H9 (cell line): ENCODE measurements around the gene CLDN12. TPM values are rescaled to one million over a fixed set of nuclear protein-coding genes. Genes with fewer than 3 reads are reported as not detected.

Source experiments
- DNase-seq: peaks from one replicate; pipeline ENCODE4 v3.0.0-alpha.2; 2017
- H2AFZ ChIP-seq: one replicate; pipeline ENCODE4 v1.6.1; 2013; ENCODE audit warnings: mild to moderate bottlenecking, low read length, control low read depth, moderate library complexity
- H2AK5ac ChIP-seq: 2 replicates; pipeline ENCODE4 v1.6.1; 2013; ENCODE audit warnings: low read length, control low read depth, mixed read lengths; ENCODE audit not compliant: insufficient read length
- H2BK120ac ChIP-seq: one replicate; pipeline ENCODE4 v1.6.1; 2013; ENCODE audit warnings: low read depth, mild to moderate bottlenecking, low read length, control low read depth, inconsistent platforms; ENCODE audit not compliant: poor library complexity, severe bottlenecking
- H2BK12ac ChIP-seq: 2 replicates; pipeline ENCODE4 v1.6.1; 2013; ENCODE audit warnings: low read length, control low read depth, mixed read lengths, low read depth; ENCODE audit not compliant: insufficient read length
- H2BK15ac ChIP-seq: 2 replicates; pipeline ENCODE4 v1.6.1; 2013; ENCODE audit warnings: low read depth, low read length, control low read depth
- H2BK20ac ChIP-seq: one replicate; pipeline ENCODE4 v1.6.1; 2013; ENCODE audit warnings: low read depth, mild to moderate bottlenecking, low read length, control low read depth, inconsistent platforms; ENCODE audit not compliant: poor library complexity, severe bottlenecking
- H2BK5ac ChIP-seq: 2 replicates; pipeline ENCODE4 v1.6.1; 2013; ENCODE audit warnings: low read length, control low read depth, mixed read lengths; ENCODE audit not compliant: insufficient read length
- H3K14ac ChIP-seq: 2 replicates; pipeline ENCODE4 v1.6.1; 2013; ENCODE audit warnings: low read length, control low read depth; ENCODE audit not compliant: insufficient read depth
- H3K18ac ChIP-seq: 2 replicates; pipeline ENCODE4 v1.6.1; 2013; ENCODE audit warnings: low read depth, mild to moderate bottlenecking, mixed read lengths, low read length, control low read depth; ENCODE audit not compliant: insufficient read length
- H3K23ac ChIP-seq: 2 replicates; pipeline ENCODE4 v1.6.1; 2013; ENCODE audit warnings: low read length, control low read depth, mixed read lengths, low read depth; ENCODE audit not compliant: insufficient read length
- H3K23me2 ChIP-seq: 2 replicates; pipeline ENCODE4 v1.6.1; 2013; ENCODE audit warnings: low read depth, mild to moderate bottlenecking, mixed read lengths, low read length, control low read depth; ENCODE audit not compliant: insufficient read length, poor library complexity, severe bottlenecking
- H3K27ac ChIP-seq: 2 replicates; pipeline ENCODE4 v1.5.1; 2013; ENCODE audit warnings: low read length, control low read depth, mixed read lengths, low read depth; ENCODE audit not compliant: insufficient read length
- H3K27me3 ChIP-seq: 2 replicates; pipeline ENCODE4 v1.6.1; 2013; ENCODE audit warnings: low read length, control low read depth, inconsistent platforms; ENCODE audit not compliant: insufficient read depth
- H3K4ac ChIP-seq: 2 replicates; pipeline ENCODE4 v1.6.1; 2013; ENCODE audit warnings: low read depth, mild to moderate bottlenecking, control low read depth, inconsistent platforms, low read length, moderate library complexity
- H3K4me1 ChIP-seq: 2 replicates; pipeline ENCODE4 v1.6.1; 2013; ENCODE audit warnings: low read length, control low read depth, inconsistent platforms; ENCODE audit not compliant: insufficient read depth
- H3K4me2 ChIP-seq: 2 replicates; pipeline ENCODE4 v1.6.1; 2013; ENCODE audit warnings: low read length, control low read depth, mixed read lengths; ENCODE audit not compliant: insufficient read length, insufficient read depth
- H3K56ac ChIP-seq: 2 replicates; pipeline ENCODE4 v1.6.1; 2013; ENCODE audit warnings: low read depth, mild to moderate bottlenecking, mixed read lengths, low read length, control low read depth; ENCODE audit not compliant: insufficient read length
- H3K79me1 ChIP-seq: 2 replicates; pipeline ENCODE4 v1.6.1; 2013; ENCODE audit warnings: low read depth, mild to moderate bottlenecking, moderate library complexity, low read length, control low read depth, inconsistent platforms; ENCODE audit not compliant: insufficient read depth, poor library complexity, severe bottlenecking
- H3K79me2 ChIP-seq: 2 replicates; pipeline ENCODE4 v1.6.1; 2013; ENCODE audit warnings: low read length, control low read depth, inconsistent platforms; ENCODE audit not compliant: insufficient read depth
- H3K9ac ChIP-seq: 2 replicates; pipeline ENCODE4 v1.6.1; 2013; ENCODE audit warnings: low read length, control low read depth, mixed read lengths; ENCODE audit not compliant: insufficient read length; ENCODE audit errors: extremely low read depth
- H3K9me3 ChIP-seq: one replicate; pipeline ENCODE4 v1.6.1; 2013; ENCODE audit warnings: low read depth, low read length, inconsistent platforms; ENCODE audit not compliant: control insufficient read depth
- H3T11ph ChIP-seq: one replicate; pipeline ENCODE4 v1.6.1; 2013; ENCODE audit warnings: mild to moderate bottlenecking, low read length, control low read depth, inconsistent platforms
- H4K20me1 ChIP-seq: one replicate; pipeline ENCODE4 v1.6.1; 2013; ENCODE audit not compliant: control insufficient read depth, insufficient read length, insufficient read depth
- H4K5ac ChIP-seq: 2 replicates; pipeline ENCODE4 v1.6.1; 2013; ENCODE audit warnings: low read depth, mild to moderate bottlenecking, mixed read lengths, low read length, control low read depth; ENCODE audit not compliant: insufficient read length
- H4K8ac ChIP-seq: replicated peaks from 2 replicates; pipeline ENCODE4 v1.6.1; 2013; ENCODE audit warnings: low read length, control low read depth, mixed read lengths, low read depth; ENCODE audit not compliant: insufficient read length
- H4K91ac ChIP-seq: 2 replicates; pipeline ENCODE4 v1.6.1; 2013; ENCODE audit warnings: low read depth, mild to moderate bottlenecking, moderate library complexity, mixed read lengths, low read length, control low read depth; ENCODE audit not compliant: insufficient read length
- H3K27ac Mint-ChIP-seq, 3 experiments: 2 replicates in 2 of 3; 3 replicates in 1 of 3; pipeline ENCODE4 v1.8.0; 2020 to 2021; ENCODE audit warnings: mixed read lengths in 3 of 3, mild to moderate bottlenecking in 1 of 3, moderate library complexity in 1 of 3
- H3K27me3 Mint-ChIP-seq: 2 replicates; pipeline ENCODE4 v1.8.0; 2021; ENCODE audit warnings: low read depth, mild to moderate bottlenecking, moderate library complexity, mixed read lengths
- H3K36me3 Mint-ChIP-seq, 3 experiments: 2 replicates in 2 of 3; 3 replicates in 1 of 3; pipeline ENCODE4 v1.8.0; 2020 to 2021; ENCODE audit warnings: low read depth in 3 of 3, mixed read lengths in 3 of 3; ENCODE audit not compliant: insufficient read depth in 1 of 3
- H3K4me1 Mint-ChIP-seq, 2 experiments: 2 replicates each; pipeline ENCODE4 v1.8.0; 2020; ENCODE audit warnings: mixed read lengths in 2 of 2
- H3K4me3 Mint-ChIP-seq, 2 experiments: 2 replicates in 1 of 2; 3 replicates in 1 of 2; pipeline ENCODE4 v1.8.0; 2020 to 2021; ENCODE audit warnings: mild to moderate bottlenecking in 2 of 2, mixed read lengths in 2 of 2, moderate library complexity in 1 of 2
- H3K9me3 Mint-ChIP-seq, 2 experiments: 2 replicates in 1 of 2; 3 replicates in 1 of 2; pipeline ENCODE4 v1.8.0; 2020; ENCODE audit warnings: mild to moderate bottlenecking in 2 of 2, mixed read lengths in 2 of 2, moderate library complexity in 1 of 2
- whole genome bisulfite sequencing: extraction: QIAGEN DNeasy Blood & Tissue Kit; methylation state at CpG from one replicate; pipeline ENCODE4 v1.1.7; 2013; ENCODE audit warnings: missing lambda C conversion rate, low lambda C conversion rate, mixed read lengths; ENCODE audit not compliant: insufficient read length; ENCODE audit errors: extremely low coverage; 5-methylcytosine and 5-hydroxymethylcytosine counted together
- total RNA-seq: library from RNA; stranded (reverse); gene quantifications from 2 replicates; pipeline ENCODE4 v1.2.1, GENCODE V29; 2021
- TF ChIP-seq, protein P1 (sequence below): fragments of 200-600 bp; sonication (generic); conservative IDR thresholded peaks from 3 replicates; pipeline ENCODE4 v1.8.0; 2021; ENCODE audit warnings: antibody characterized with exemption, mild to moderate bottlenecking

Gene CLDN12
- total RNA-seq, 1 experiment from 2014 or later, result 40.1 TPM

- Histone ChIP-seq H3T11ph (no peak overlapping the region), H3K79me1 (no peaks in the 10 kb centered on the region), H3K4me2 (no peak overlapping the region), H2BK15ac (no peak overlapping the region), H2BK20ac (no peak overlapping the region), H3K79me2 (no peaks in the 10 kb centered on the region), H2BK120ac (no peak overlapping the region), H3K14ac (no peak overlapping the region), H2BK5ac (no peak overlapping the region), H3K27me3 (no peaks in the 10 kb centered on the region), H2BK12ac (no peak overlapping the region), H3K23me2 (no peaks in the 10 kb centered on the region), H3K18ac (no peak overlapping the region), H3K9ac (no peak overlapping the region), H4K5ac (no peak overlapping the region), H3K9me3 (no peaks in the 10 kb centered on the region), H3K56ac (no peak overlapping the region), H4K20me1 (no peaks in the 10 kb centered on the region), H4K8ac (no peak overlapping the region), H3K4me1 (no peaks in the 10 kb centered on the region), H3K4ac (no peak overlapping the region), H3K23ac (no peak overlapping the region), H2AFZ (no peak overlapping the region), H4K91ac (no peak overlapping the region), H3K27ac (no peak overlapping the region), H2AK5ac (no peak overlapping the region)
- Mint-ChIP-seq H3K4me1 (no peaks in the 10 kb centered on the region), H3K27ac (no peak overlapping the region), H3K27me3 (peaks cover 3% of the 10 kb centered on the region), H3K4me3 (no peak overlapping the region), H3K36me3 (peaks cover 4 to 6% (median 5%) of the 10 kb centered on the region in 3 experiments; a peak in 4 of 7 replicates), H3K9me3 (peaks cover 7 to 20% of the 10 kb centered on the region in 2 experiments)
- no CpG with 5 or more reads among the region's 5 CpGs for WGBS
- DNase-seq, result no peak
- TF ChIP-seq, protein P1, sequence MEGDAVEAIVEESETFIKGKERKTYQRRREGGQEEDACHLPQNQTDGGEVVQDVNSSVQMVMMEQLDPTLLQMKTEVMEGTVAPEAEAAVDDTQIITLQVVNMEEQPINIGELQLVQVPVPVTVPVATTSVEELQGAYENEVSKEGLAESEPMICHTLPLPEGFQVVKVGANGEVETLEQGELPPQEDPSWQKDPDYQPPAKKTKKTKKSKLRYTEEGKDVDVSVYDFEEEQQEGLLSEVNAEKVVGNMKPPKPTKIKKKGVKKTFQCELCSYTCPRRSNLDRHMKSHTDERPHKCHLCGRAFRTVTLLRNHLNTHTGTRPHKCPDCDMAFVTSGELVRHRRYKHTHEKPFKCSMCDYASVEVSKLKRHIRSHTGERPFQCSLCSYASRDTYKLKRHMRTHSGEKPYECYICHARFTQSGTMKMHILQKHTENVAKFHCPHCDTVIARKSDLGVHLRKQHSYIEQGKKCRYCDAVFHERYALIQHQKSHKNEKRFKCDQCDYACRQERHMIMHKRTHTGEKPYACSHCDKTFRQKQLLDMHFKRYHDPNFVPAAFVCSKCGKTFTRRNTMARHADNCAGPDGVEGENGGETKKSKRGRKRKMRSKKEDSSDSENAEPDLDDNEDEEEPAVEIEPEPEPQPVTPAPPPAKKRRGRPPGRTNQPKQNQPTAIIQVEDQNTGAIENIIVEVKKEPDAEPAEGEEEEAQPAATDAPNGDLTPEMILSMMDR, result no peak
These were observed 11.8 kb upstream of the CLDN12 start for GRCh38 chr7:90391488-90391887.
